ENCODE results near the gene SNCG.
"Not testable (repeated sequence)": the region's sequence is repeated elsewhere in the genome, so short reads cannot be mapped to it uniquely, and the experiment has no call there.

DNA sequence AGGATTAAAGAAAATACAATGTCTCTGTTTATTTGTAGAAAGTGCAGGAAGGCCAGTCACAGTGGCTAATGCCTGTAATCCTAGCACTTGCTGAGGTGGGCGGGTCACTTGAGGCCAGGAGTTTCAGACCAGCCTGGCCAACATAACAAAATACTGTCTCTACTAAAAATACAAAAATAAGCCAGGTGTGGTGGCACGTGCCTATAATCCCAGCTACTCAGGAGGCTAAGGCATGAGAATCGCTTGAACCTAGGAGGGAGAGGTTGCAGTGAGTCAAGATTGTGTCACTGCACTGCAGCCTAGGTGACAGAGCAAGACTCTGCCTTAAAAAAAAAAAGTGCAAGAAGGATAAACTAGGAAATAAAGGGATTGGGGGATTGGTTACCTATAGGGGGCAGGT, 20.1 kb downstream of the SNCG start:
- TF ChIP-seq, protein P1, sequence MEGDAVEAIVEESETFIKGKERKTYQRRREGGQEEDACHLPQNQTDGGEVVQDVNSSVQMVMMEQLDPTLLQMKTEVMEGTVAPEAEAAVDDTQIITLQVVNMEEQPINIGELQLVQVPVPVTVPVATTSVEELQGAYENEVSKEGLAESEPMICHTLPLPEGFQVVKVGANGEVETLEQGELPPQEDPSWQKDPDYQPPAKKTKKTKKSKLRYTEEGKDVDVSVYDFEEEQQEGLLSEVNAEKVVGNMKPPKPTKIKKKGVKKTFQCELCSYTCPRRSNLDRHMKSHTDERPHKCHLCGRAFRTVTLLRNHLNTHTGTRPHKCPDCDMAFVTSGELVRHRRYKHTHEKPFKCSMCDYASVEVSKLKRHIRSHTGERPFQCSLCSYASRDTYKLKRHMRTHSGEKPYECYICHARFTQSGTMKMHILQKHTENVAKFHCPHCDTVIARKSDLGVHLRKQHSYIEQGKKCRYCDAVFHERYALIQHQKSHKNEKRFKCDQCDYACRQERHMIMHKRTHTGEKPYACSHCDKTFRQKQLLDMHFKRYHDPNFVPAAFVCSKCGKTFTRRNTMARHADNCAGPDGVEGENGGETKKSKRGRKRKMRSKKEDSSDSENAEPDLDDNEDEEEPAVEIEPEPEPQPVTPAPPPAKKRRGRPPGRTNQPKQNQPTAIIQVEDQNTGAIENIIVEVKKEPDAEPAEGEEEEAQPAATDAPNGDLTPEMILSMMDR (IDR thresholded peaks at IDR 0.05): not testable (repeated sequence)
- not testable (repeated sequence) for TF ChIP-seq POLR2A (IDR thresholded peaks at IDR 0.05)
